GM12865 (cell line): ENCODE results near the gene EPB41L2.
"Not testable (repeated sequence)": the region's sequence is repeated elsewhere in the genome, so short reads cannot be mapped to it uniquely, and the experiment has no call there.

ENCODE experiments used
- DNase-seq: peaks from one replicate; pipeline ENCODE4 v3.0.0; 2010; ENCODE audit warnings: low read depth
- H3K4me3 ChIP-seq: 2 replicates; pipeline ENCODE4 v1.5.1; 2011; ENCODE audit warnings: mild to moderate bottlenecking, low read depth, low read length, control low read depth
- CTCF ChIP-seq: IDR thresholded peaks from 2 replicates; pipeline ENCODE4 v1.5.1; 2011; ENCODE audit warnings: low read length, control low read depth, low read depth, inconsistent platforms; ENCODE audit not compliant: insufficient read depth; ENCODE audit errors: missing control alignments

Gene EPB41L2

GRCh38 chr6:130810307-130811030 is 252.6 kb downstream of the EPB41L2 start:
- no peak for DNase-seq
- TF ChIP-seq CTCF, result no peak
- H3K4me3 ChIP-seq, result no peak overlapping the region

GRCh38 chr6:130801368-130801767 is 261.7 kb downstream of the EPB41L2 start:
- not testable (repeated sequence) for H3K4me3 ChIP-seq, DNase-seq

DNA sequence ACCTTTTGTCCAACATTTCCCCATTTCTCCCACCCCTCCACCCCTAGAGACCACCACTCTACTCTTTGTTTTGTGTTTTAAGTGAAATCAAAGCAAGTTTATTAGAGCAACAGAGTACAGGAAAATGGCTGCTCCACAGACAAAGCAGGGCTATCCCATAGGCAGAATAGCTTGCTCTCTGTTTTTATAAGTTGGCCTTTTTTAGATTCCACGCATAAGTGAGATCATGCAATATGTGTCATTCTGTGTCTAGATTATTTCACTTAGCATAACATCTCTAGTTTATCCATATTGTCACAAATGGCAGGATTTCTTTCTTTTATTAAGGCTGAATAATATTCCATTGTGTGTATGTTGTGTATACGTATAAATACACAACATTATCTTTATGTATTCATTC is 266.0 kb downstream of the EPB41L2 start:
- no peak for TF ChIP-seq CTCF
- no peak for DNase-seq
- H3K4me3 ChIP-seq, result no peak overlapping the region

DNA sequence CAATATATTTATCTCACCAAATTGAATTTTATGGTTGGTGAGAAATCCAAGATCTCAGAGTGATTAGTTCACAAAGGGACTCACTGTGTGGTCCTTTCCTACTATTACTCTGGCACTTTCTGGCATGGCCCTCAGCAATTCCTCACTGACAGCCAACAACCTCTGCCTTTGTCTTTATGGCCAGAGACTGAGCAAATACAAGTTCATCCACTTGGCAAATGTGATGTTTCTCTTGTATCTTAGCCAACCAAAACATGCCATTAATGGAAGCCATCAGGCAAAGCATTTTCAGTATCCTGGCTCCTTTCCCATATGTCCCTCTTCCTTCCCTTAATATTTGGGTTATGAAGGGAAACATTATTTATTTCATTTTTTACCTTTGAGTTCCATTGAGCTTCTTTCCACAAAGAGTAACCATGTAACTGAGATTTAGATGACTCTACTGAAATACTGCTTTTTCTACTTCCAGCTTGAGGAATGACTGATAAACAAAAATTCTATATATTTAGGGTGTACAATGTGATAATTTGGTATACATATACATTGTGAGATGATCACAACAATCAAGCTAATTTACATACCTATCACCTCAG is 266.6 kb downstream of the EPB41L2 start:
- TF ChIP-seq CTCF, result no peak
- no peak overlapping the region for H3K4me3 ChIP-seq
- DNase-seq, result no peak

DNA sequence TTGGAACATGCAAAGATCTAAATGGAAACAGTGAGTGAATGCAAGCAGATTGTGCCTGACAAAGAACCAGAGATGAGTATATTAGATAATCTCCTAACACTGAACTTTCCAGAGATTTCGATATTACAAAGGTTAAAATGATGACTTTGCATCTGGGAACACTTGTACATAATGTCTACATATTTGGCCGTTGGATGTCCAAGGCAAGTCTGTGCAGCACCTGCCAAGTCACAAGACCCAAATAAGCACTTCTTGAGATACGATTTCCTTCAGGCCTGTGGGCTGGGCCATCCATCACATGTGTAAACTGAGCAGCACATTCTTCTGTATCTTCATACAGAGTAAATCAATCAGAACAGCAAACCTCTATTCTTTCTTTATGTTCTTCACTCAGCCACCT is 268.3 kb downstream of the EPB41L2 start:
- TF ChIP-seq CTCF, result no peak
- DNase-seq, result no peak
- H3K4me3 ChIP-seq, result no peak overlapping the region

DNA sequence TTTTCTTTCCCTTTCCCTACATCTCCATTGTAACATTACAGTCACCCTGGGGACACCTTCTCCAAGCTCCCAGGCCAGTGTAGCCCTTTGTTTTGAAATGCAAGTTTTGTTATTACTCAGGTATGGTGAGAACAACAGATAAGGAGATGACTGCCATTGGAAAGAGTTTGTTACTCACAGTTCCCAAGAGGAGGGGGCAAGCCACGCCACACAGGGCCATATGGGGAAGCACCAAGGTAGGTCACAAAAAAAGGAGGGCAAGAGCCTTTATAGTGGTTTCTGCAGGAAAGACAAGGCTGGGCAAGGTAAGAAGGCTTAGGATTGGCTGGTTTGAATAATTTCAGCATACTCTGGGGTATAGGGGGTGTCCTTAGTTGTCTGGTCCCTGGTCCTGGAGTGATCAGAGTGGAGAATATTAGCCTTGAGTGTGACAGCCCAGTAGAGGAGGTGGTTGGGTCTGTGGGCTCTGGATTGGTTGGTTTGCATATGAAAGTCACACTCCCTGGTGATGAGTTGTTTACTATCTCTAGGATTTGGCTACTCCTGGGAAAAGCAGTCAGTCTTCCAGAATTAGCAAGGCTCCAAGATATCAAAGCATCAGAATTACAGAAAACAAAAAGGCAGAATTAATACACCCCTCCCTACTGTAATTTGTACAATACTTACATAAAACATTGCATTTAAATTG is 268.9 kb downstream of the EPB41L2 start:
- TF ChIP-seq CTCF, result no peak
- H3K4me3 ChIP-seq, result no peak overlapping the region
- no peak for DNase-seq
